GM18520 (cell line): ENCODE results near the gene PRSS35.
A peak's percentile ranks its signal among the peaks of the same experiment; 100 is the strongest.
"Not testable (repeated sequence)": the region's sequence is repeated elsewhere in the genome, so short reads cannot be mapped to it uniquely, and the experiment has no call there.

Experiments used
- ATAC-seq: cut with Tn5 transposase; IDR thresholded peaks from one replicate; pipeline ENCODE4 v1.9.1; 2021; ENCODE audit not compliant: unreplicated experiment

PRSS35 gene

GRCh38 chr6:83511901-83512681, at the start of gene PRSS35:
PRSS35 (plus strand) TSS chr6:83512534; CDS start chr6:83523442, 10,908 bp downstream.
- peak; percentile 39 for ATAC-seq

GRCh38 chr6:83463886-83464285, 48.4 kb upstream of the PRSS35 start:
- ATAC-seq: no peak

GRCh38 chr6:83464381-83465140, 47.8 kb upstream of the PRSS35 start:
- no peak for ATAC-seq

- no peak for ATAC-seq
Measured at GRCh38 chr6:83466328-83466727, 46.0 kb upstream of the PRSS35 start.

GRCh38 chr6:83467620-83468036, 44.7 kb upstream of the PRSS35 start:
- ATAC-seq: no peak

GRCh38 chr6:83470001-83470400, 42.3 kb upstream of the PRSS35 start:
- ATAC-seq: no peak

GRCh38 chr6:83470587-83470986, 41.7 kb upstream of the PRSS35 start:
- ATAC-seq: no peak

GRCh38 chr6:83472767-83473166, 39.6 kb upstream of the PRSS35 start:
- ATAC-seq: no peak

GRCh38 chr6:83474309-83474708, 38.0 kb upstream of the PRSS35 start:
- no peak for ATAC-seq

GRCh38 chr6:83476971-83477370, 35.4 kb upstream of the PRSS35 start:
- ATAC-seq: no peak

- no peak for ATAC-seq
Measured at GRCh38 chr6:83479389-83479788, 32.9 kb upstream of the PRSS35 start.

- no peak for ATAC-seq
Measured at GRCh38 chr6:83480470-83480869, 31.9 kb upstream of the PRSS35 start.

- not testable (repeated sequence) for ATAC-seq
Measured at GRCh38 chr6:83481938-83482337, 30.4 kb upstream of the PRSS35 start.

- ATAC-seq: no peak
Measured at GRCh38 chr6:83488448-83488847, 23.9 kb upstream of the PRSS35 start.

- no peak for ATAC-seq
Measured at GRCh38 chr6:83488861-83489260, 23.5 kb upstream of the PRSS35 start.

GRCh38 chr6:83490217-83490807, 22.0 kb upstream of the PRSS35 start:
- ATAC-seq: no peak

GRCh38 chr6:83505356-83505755, 7.0 kb upstream of the PRSS35 start:
- no peak for ATAC-seq

GRCh38 chr6:83509441-83509840, 2.9 kb upstream of the PRSS35 start:
- no peak for ATAC-seq

- ATAC-seq: no peak
Measured at GRCh38 chr6:83510791-83511190, 1.5 kb upstream of the PRSS35 start.

GRCh38 chr6:83511266-83511665, 1.1 kb upstream of the PRSS35 start:
- ATAC-seq: no peak

- ATAC-seq: no peak
Measured at GRCh38 chr6:83514466-83514865, 2.1 kb downstream of the PRSS35 start.
